ENCODE data around the gene MPV17L2.

- TF ChIP-seq POLR2A (IDR thresholded peaks at IDR 0.05), result no peak
- no peak for TF ChIP-seq CTCF (IDR thresholded peaks at IDR 0.05)
Measured at GRCh38 chr19:18161636-18162002, 31.4 kb upstream of the MPV17L2 start.

All from lower leg skin (tissue), 3 donors.